ENCODE measurements around the gene TAS2R3. TPM values are rescaled to one million over a fixed set of nuclear protein-coding genes. Genes with fewer than 3 reads are reported as not detected.

The TAS2R3 gene
- polyA plus RNA-seq, 4 donors = 0.32 to 2.2 (median 0.70) TPM

GRCh38 chr7:141776374-141776773 lies 12.5 kb downstream of the TAS2R3 start, which contains the start of gene TAS2R4:
Gene TAS2R4 (plus strand): TSS chr7:141776674. CDS start chr7:141778489, 1,815 bp downstream.
- no peak for DNase-seq (ENCODE audit: low read depth in 4 of 4, low spot score in 2 of 4)

GRCh38 chr7:141785706-141786552 lies 22.0 kb downstream of the TAS2R3 start:
- DNase-seq (ENCODE audit: low read depth in 4 of 4, low spot score in 2 of 4) = peak in 2 of 4 donors; percentile 13

- DNase-seq (ENCODE audit: low read depth in 4 of 4, low spot score in 2 of 4) = no peak
These were observed 24.4 kb downstream of the TAS2R3 start for GRCh38 chr7:141788296-141788695.

GRCh38 chr7:141789917-141790316 lies 26.0 kb downstream of the TAS2R3 start, which contains the start of gene TAS2R5:
Gene TAS2R5 (plus strand): TSS chr7:141790217. CDS start chr7:141790362, 145 bp downstream.
- no peak for DNase-seq (ENCODE audit: low read depth in 4 of 4, low spot score in 2 of 4)

- DNase-seq (ENCODE audit: low read depth in 4 of 4, low spot score in 2 of 4) = no peak
These were observed 28.6 kb downstream of the TAS2R3 start for GRCh38 chr7:141792526-141792925.

Other genes with a start within 250 kb of the TAS2R3 start
- 10 to 100 TPM; 30.9 to 42.9 (median 39.3) TPM for gene AGK, start 212.7 kb upstream of the TAS2R3 start, polyA plus RNA-seq (ENCODE audit: insufficient read length in 4 of 4)
- 10 to 100 TPM; 21.9 to 34.2 (median 28.8) TPM for gene DENND11, start 61.9 kb upstream of the TAS2R3 start, polyA plus RNA-seq (ENCODE audit: insufficient read length in 4 of 4)
- gene WEE2, start 55.7 kb upstream of the TAS2R3 start, polyA plus RNA-seq (ENCODE audit: insufficient read length in 4 of 4) = under 1 TPM; 0.10 to 0.54 (median 0.26) TPM
- gene SSBP1, start 25.7 kb upstream of the TAS2R3 start, polyA plus RNA-seq (ENCODE audit: insufficient read length in 4 of 4) = 100 to 1,000 TPM; 119 to 151 (median 137) TPM
- gene TAS2R4, start 12.6 kb downstream of the TAS2R3 start, polyA plus RNA-seq (ENCODE audit: insufficient read length in 4 of 4) = 1 to 10 TPM in 2 of 4 donors, under 1 TPM in 2; 0.73 to 6.6 (median 3.5) TPM
- gene TAS2R5, start 26.1 kb downstream of the TAS2R3 start, polyA plus RNA-seq (ENCODE audit: insufficient read length in 4 of 4) = 10 to 100 TPM in 1 of 4 donors, 1 to 10 TPM in 3; 1.1 to 10.5 (median 5.0) TPM
- gene PRSS37, start 77.4 kb downstream of the TAS2R3 start, polyA plus RNA-seq (ENCODE audit: insufficient read length in 4 of 4) = 1 to 10 TPM in 2 of 4 donors, under 1 TPM in 1, not detected in 1; 0.07 to 1.3 (median 1.0) TPM
- gene OR9A4, start 152.3 kb downstream of the TAS2R3 start, polyA plus RNA-seq (ENCODE audit: insufficient read length in 4 of 4) = under 1 TPM in 1 of 4 donors, not detected in 3; 0.18 TPM
- gene CLEC5A, start 182.9 kb downstream of the TAS2R3 start, polyA plus RNA-seq (ENCODE audit: insufficient read length in 4 of 4) = under 1 TPM; 0.27 to 0.72 (median 0.48) TPM
- not detected for gene TAS2R38, start 209.7 kb downstream of the TAS2R3 start, polyA plus RNA-seq (ENCODE audit: insufficient read length in 4 of 4)
- 10 to 100 TPM in 3 of 4 donors, 1 to 10 TPM in 1; 10.0 to 24.7 (median 20.0) TPM for gene MGAM, start 231.8 kb downstream of the TAS2R3 start, polyA plus RNA-seq (ENCODE audit: insufficient read length in 4 of 4)

All from left renal cortex interstitium (tissue), 4 donors.